ES-I3 (cell line): ENCODE data around the gene LTBP1.
"Not testable (repeated sequence)": the region's sequence is repeated elsewhere in the genome, so short reads cannot be mapped to it uniquely, and the experiment has no call there.

Experiments used
- H3K36me3 ChIP-seq: 2 replicates; pipeline ENCODE4 v1.6.1; 2013; ENCODE audit warnings: mild to moderate bottlenecking, low read length, control low read depth, moderate library complexity; ENCODE audit not compliant: insufficient read depth
- H3K4me1 ChIP-seq: 2 replicates; pipeline ENCODE4 v1.6.1; 2013; ENCODE audit warnings: mild to moderate bottlenecking, control low read depth, low read length; ENCODE audit not compliant: insufficient read depth
- H3K9ac ChIP-seq: 2 replicates; pipeline ENCODE4 v1.6.1; 2013; ENCODE audit warnings: low read depth, mild to moderate bottlenecking, low read length, moderate library complexity
- H3K9me3 ChIP-seq: 2 replicates; pipeline ENCODE4 v1.6.1; 2013; ENCODE audit warnings: mild to moderate bottlenecking, low read length, moderate library complexity; ENCODE audit not compliant: control insufficient read depth, insufficient read depth

LTBP1 gene

DNA sequence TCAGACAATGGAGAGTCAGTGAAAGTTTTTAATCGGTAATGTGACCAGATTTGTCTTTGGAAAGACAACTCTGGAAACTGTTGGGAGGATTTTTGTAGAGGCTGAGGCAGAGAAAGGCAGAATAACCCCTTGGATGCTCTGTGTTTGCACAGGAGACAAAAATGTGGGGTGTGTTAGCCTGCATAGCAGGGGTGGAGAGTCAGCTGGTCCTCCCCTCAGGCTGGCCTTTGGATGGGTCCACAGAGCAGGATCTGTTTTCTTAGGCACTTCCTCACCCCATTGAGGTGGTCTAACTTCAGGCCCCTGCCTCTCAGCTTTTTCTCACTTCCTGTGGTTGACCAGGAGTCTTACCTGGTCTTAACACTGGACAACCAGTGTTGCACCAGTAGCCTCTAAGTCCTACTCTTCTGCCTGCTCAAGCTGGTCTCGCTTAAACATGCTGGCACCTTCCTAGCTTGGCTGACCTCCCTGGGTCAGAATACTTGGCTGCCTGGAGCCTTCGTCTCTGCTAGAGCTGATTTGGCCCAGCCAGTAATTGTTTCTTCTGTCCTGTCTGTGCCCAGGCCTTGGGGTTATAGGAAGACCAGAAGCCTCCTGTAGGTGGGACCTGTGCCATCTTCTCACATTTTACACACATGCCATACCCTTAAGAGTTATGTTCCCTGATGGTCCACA is 269.9 kb downstream of the LTBP1 start:
- Histone ChIP-seq H3K4me1 (peaks cover 22% of the 10 kb centered on the region), H3K36me3 (no peaks in the 10 kb centered on the region), H3K9me3 (no peaks in the 10 kb centered on the region), H3K9ac (no peak overlapping the region)

DNA sequence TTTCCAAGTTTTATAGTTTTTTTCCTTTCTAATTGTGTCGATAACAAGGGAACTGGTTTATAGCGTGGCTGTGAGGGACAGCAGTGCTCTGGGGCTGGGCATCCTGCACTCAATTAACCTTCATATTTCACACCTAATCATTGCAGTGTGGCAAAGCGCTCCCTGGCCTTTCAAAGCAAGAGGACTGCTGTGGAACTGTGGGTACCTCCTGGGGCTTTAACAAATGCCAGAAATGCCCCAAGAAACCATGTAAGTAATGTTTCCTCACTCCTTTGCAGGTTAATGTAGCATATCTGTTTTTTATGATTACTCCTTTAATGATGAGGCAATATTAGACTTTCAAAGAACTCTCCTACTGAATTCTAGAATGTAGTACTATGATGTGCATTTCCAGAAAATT is 270.7 kb downstream of the LTBP1 start:
- Histone ChIP-seq H3K9ac (no peak overlapping the region), H3K4me1 (peaks cover 19% of the 10 kb centered on the region), H3K9me3 (no peaks in the 10 kb centered on the region)

DNA sequence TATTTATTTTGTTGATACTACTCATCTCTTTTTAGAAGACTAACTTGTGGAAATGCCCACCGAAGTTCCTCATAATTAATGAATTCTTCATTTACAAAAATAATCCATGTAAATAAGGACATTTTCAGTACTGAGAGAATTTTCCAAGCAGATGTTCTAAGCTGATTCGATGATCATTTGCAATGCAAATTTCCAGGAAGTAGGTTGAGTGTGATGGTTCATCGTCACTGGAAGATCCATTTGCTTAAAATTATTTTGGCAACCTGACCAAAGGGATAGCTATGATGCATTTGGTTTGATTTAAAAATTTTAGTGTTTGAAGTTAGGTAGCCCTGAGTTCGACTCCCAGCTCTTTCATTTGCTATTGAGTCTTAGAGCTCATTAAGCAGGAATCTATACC is 272.4 kb downstream of the LTBP1 start:
- Histone ChIP-seq H3K9me3 (no peaks in the 10 kb centered on the region), H3K4me1 (peaks cover 19% of the 10 kb centered on the region), H3K36me3 (no peaks in the 10 kb centered on the region), H3K9ac (no peak overlapping the region)

More for the DNA sequence above, 270.7 kb downstream of the LTBP1 start:
- no peaks in the 10 kb centered on the region for H3K36me3 ChIP-seq

DNA sequence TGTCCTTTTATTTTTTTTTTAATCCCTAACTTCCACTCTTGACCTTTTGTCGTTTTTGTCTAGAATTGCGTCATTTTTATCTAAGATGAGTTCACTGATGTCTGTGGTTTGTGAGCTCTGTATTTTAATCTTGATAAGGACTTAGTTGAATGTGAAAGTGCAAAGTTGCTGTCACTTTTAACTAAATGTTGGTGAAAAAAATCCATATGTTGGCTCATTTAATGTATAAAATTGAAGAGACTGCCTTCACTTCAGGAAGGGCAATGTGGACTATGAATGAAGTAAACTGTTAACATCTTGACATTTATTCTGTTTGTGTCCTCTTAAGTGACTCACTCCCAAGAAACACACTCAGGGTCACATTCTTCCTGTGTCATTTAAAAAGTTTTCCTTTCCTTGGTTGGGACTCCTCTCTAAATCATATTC is 273.1 kb downstream of the LTBP1 start:
- no peaks in the 10 kb centered on the region for H3K36me3 ChIP-seq
- H3K9ac ChIP-seq = no peak overlapping the region
- peaks cover 19% of the 10 kb centered on the region for H3K4me1 ChIP-seq
- no peaks in the 10 kb centered on the region for H3K9me3 ChIP-seq

DNA sequence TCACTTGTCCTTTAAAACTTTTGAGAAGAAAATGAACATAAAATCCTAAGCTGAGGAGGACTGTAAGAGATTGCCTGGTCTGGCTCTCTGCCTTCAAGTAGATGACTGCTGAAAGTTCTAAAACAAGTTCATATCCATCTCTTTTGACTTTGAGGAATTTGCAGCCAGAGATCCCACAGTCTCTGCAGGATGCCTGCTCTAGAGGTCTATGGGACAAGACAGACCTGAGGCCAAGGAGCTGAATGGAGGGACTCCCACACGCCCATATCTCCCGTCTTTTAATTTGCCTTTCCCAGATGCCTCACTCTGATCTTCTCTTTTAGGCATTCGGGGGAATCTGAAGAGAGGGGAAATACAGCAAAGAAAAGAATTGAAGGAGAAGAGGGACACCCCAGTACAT is 273.8 kb downstream of the LTBP1 start:
- Histone ChIP-seq H3K36me3 (no peaks in the 10 kb centered on the region), H3K9ac (no peak overlapping the region), H3K4me1 (peaks cover 19% of the 10 kb centered on the region), H3K9me3 (no peaks in the 10 kb centered on the region)

DNA sequence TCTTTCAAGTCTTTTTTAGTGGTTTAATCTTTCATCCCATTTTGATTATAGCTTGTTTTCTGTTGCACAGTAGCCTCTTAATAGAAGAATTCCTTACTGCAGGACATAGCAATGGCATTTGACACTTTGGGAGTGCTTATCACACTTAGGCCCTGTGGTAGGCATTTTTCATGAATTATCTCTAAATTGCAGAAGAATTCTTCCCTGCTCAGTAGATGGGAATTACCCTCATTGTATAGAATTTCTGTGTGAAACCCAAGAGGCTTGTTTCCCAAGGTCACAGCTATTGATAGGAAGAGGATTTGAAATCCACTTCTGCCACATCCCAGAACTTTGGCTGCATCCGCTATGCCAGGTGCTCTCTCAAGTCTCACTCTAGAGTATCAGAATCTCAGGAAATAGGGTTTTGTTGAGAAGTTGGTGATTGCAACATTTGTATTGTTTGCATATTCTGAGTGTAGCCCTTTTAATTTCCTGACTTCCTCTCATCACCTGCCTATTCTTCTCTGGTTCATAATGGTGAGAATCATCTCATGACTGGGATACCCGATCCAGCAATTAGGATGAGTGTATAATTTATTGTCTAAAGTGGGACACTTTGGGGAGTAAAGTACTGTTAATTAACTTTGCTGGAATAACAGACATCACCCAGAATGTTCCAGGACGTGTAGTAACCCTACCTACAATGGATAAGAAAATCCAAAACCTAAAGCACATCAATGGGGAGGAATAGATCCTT is 274.5 kb downstream of the LTBP1 start:
- H3K4me1 ChIP-seq = peaks cover 19% of the 10 kb centered on the region
- no peaks in the 10 kb centered on the region for H3K9me3 ChIP-seq
- no peak overlapping the region for H3K9ac ChIP-seq
- no peaks in the 10 kb centered on the region for H3K36me3 ChIP-seq

DNA sequence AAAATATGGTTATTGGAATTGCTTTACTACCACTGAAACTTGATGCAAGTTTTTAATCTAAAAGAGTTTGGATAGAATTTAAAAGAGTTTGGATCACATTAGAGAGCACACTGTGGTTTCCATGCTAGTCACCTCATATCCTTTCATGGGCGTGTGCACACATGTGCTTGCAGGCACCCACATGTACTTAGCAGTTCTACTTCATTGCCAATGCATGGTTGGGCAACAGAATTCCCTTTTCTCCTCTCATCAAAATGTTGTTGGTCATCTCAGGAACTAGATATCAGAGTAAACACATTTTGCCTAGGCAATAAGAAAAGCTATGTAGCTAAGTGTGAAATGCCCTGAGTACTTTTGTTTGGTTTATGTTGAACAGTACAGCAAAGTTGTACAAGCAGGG is 275.6 kb downstream of the LTBP1 start:
- Histone ChIP-seq H3K4me1 (peaks cover 19% of the 10 kb centered on the region), H3K36me3 (no peaks in the 10 kb centered on the region), H3K9me3 (no peaks in the 10 kb centered on the region), H3K9ac (no peak overlapping the region)

DNA sequence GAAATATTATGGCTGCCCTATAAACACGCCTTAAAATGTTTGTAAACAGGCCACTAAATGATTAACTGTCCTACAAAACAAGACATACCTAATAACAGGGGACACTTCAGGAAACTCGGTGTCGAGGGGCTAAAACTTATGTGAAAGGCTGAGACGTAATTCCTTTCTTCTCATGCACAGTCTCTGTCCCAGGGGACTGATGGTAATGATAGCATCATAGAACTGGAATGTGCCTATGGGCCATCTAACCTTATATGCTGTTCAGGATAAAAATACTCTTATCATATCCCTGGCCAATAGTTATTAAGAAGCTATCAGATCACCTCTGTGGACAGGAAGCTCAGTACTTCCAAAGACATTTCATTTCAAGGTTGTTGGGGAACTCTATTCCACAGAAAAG is 277.1 kb downstream of the LTBP1 start:
- Histone ChIP-seq H3K36me3 (no peaks in the 10 kb centered on the region), H3K9me3 (no peaks in the 10 kb centered on the region), H3K9ac (no peak overlapping the region), H3K4me1 (peaks cover 19% of the 10 kb centered on the region)

DNA sequence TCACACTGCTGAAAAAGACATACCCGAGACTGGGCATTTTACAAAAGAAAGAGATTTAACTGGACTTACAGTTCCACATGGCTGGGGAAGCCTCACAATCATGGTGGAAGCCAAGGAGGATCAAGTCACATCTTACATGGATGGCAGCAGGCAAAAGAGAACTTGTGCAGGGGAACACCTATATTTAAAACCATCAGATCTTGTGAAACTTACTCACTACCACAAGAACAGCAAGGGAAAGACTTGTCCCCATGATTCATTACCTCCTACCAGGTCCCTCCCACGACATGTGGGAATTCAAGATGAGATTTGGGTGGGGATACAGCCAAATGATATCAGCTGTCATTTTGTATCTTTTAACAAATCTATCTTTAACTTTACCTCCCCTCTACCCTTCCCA is 278.6 kb downstream of the LTBP1 start:
- Histone ChIP-seq H3K9ac (no peak overlapping the region), H3K36me3 (no peaks in the 10 kb centered on the region), H3K9me3 (no peaks in the 10 kb centered on the region), H3K4me1 (peaks cover 5% of the 10 kb centered on the region)

DNA sequence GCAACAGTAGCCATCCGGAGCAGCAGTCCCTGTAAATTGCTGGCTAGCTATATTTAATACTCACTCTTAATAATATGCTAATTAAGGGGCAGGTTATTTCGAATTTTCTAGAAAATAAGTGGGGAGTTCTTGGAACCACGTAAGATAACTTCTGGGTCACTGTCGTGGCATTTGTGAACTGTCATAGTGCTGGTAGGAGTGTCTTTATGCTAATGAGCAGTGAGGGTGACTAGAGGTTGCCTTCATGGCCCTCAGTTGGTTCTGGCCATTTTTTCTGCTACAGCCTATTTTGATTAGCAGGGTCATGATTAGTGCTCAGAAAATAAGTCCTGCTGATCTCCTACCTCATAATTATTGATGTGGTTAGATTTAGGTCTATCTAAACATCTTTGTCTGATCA is 279.8 kb downstream of the LTBP1 start:
- Histone ChIP-seq H3K9me3 (no peaks in the 10 kb centered on the region), H3K9ac (no peak overlapping the region), H3K36me3 (no peaks in the 10 kb centered on the region), H3K4me1 (no peaks in the 10 kb centered on the region)

DNA sequence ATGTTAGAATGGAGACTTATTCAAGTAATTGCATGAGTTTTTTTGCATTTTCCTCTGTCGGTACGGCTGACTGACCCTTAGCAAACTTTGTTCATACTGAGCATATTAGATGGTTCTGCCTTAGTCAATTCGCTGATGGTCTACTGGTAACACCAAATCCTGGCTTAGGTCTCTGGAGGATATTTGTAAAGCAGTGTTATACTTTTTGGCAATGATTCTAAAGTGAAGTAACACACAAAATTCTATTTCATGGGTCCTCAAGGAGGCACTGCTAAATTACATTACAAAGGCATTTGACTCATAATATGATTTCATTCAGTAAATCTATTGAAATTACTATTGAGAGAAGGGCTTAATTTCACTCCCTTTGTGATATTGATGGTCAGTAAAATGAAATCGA is 282.9 kb downstream of the LTBP1 start:
- H3K9ac ChIP-seq = no peak overlapping the region
- H3K9me3 ChIP-seq = no peaks in the 10 kb centered on the region
- H3K36me3 ChIP-seq = no peaks in the 10 kb centered on the region
- no peaks in the 10 kb centered on the region for H3K4me1 ChIP-seq

DNA sequence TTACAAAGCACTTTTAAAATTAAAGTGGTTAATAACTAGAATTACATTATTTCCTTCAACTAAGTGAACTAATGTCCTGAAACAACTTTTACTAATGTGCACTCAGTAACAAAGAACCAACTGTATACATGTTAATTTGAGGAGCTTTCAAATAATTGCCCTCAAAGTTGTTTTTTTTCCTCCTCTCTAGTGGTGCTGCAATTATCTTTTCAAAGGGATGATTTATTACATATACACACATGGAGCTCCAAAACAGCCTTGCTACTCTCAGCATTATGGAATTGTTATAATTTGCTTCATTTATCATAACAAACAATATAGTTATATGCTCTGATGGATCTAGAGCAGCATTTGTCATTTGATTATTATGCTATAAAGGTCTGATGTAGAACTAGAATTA is 283.4 kb downstream of the LTBP1 start:
- Histone ChIP-seq H3K4me1 (no peaks in the 10 kb centered on the region), H3K9ac (no peak overlapping the region), H3K36me3 (no peaks in the 10 kb centered on the region), H3K9me3 (no peaks in the 10 kb centered on the region)

DNA sequence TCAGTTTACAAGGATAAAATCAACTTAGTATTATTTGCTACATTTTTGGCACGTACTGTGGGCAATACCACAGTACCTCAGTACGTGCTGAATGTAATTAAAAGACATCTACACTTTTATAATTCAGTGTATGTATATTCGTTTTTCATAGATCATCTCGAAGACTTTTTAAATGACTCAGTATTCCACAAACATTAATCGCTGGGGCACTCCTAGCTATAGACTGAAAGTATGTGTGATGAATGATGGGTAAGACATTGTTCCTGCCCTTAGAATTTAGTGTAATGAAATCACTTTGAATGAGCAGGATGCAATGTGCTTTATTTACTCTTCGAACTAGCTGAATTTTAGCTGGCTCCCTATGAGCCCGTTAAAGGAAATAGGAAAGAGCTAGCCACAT is 284.1 kb downstream of the LTBP1 start:
- H3K36me3 ChIP-seq = no peaks in the 10 kb centered on the region
- H3K4me1 ChIP-seq = no peaks in the 10 kb centered on the region
- H3K9ac ChIP-seq = no peak overlapping the region
- H3K9me3 ChIP-seq = no peaks in the 10 kb centered on the region

DNA sequence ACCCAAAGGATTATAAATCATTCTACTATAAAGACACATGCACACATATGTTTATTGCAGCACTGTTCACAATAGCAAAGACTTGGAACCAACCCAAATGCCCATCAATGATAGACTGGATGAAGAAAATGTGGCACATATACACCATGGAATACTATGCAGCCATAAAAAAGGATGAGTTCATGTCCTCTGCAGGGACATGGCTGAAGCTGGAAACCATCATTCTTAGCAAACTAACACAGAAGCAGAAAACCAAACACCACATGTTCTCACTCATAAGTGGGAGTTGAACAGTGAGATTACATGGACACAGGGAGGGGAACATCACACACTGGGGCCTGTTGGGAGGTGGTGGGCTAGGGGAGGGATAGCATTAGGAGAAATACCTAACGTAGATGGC is 288.8 kb downstream of the LTBP1 start:
- not testable (repeated sequence) for H3K9ac ChIP-seq, H3K36me3 ChIP-seq, H3K9me3 ChIP-seq, H3K4me1 ChIP-seq
